PFSK-1 (cell line): ENCODE measurements around the gene POLR2I.

Experiments used
- FOXP2 ChIP-seq: optimal IDR thresholded peaks from 2 replicates; pipeline ENCODE3; 2011; ENCODE audit warnings: borderline replicate concordance, control low read depth, inconsistent platforms; ENCODE audit not compliant: insufficient read depth; ENCODE audit errors: extremely low read length, extremely low read depth
- POLR2AphosphoS5 ChIP-seq: IDR thresholded peaks from 2 replicates; pipeline ENCODE4 v1.6.1; 2012; ENCODE audit warnings: low read depth, mild to moderate bottlenecking, control low read depth, low read length, moderate library complexity
- SIN3A ChIP-seq: IDR thresholded peaks from 2 replicates; pipeline ENCODE4 v1.6.1; 2012; ENCODE audit warnings: mild to moderate bottlenecking, low read length, moderate library complexity, borderline replicate concordance; ENCODE audit not compliant: insufficient read depth
- TAF1 ChIP-seq: IDR thresholded peaks from 2 replicates; pipeline ENCODE4 v1.6.1; 2012; ENCODE audit warnings: low read length, control low read depth, borderline replicate concordance; ENCODE audit not compliant: insufficient read depth
- TF ChIP-seq, protein P1 (sequence below), 2 experiments: IDR thresholded peaks; 2 replicates each; pipeline versions ENCODE4 v1.6.1 to v1.8.0; 2011 to 2012; ENCODE audit warnings: low read depth in 2 of 2, low read length in 2 of 2, control low read depth in 1 of 2, inconsistent platforms in 1 of 2, mild to moderate bottlenecking in 1 of 2, moderate library complexity in 1 of 2; ENCODE audit not compliant: insufficient read depth in 1 of 2

DNA sequence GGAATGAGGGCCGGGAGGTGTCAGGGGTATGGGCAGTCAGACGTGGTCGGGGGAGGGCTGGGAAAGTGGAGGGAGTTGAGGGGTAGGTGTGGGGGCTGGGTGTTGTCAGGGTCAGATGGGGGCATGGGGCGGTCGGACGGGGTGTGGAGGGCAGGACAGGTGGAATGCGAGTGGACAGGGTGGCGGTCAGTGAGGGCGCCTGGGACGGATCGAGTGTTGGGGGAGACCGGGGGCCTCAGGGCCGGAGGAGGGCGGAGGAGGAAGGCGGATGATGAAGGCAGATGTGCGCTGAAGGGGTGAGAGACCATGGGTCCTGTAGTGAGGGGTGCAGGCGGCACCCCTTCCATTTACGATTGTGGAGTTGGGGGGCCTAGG, 6.3 kb upstream of the POLR2I start:
- TF ChIP-seq POLR2AphosphoS5 (no peak), FOXP2 (no peak), TAF1 (no peak), SIN3A (no peak)
- TF ChIP-seq, protein P1, sequence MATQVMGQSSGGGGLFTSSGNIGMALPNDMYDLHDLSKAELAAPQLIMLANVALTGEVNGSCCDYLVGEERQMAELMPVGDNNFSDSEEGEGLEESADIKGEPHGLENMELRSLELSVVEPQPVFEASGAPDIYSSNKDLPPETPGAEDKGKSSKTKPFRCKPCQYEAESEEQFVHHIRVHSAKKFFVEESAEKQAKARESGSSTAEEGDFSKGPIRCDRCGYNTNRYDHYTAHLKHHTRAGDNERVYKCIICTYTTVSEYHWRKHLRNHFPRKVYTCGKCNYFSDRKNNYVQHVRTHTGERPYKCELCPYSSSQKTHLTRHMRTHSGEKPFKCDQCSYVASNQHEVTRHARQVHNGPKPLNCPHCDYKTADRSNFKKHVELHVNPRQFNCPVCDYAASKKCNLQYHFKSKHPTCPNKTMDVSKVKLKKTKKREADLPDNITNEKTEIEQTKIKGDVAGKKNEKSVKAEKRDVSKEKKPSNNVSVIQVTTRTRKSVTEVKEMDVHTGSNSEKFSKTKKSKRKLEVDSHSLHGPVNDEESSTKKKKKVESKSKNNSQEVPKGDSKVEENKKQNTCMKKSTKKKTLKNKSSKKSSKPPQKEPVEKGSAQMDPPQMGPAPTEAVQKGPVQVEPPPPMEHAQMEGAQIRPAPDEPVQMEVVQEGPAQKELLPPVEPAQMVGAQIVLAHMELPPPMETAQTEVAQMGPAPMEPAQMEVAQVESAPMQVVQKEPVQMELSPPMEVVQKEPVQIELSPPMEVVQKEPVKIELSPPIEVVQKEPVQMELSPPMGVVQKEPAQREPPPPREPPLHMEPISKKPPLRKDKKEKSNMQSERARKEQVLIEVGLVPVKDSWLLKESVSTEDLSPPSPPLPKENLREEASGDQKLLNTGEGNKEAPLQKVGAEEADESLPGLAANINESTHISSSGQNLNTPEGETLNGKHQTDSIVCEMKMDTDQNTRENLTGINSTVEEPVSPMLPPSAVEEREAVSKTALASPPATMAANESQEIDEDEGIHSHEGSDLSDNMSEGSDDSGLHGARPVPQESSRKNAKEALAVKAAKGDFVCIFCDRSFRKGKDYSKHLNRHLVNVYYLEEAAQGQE (IDR thresholded peaks at IDR 0.05; ENCODE audit: insufficient read depth in 1 of 2, low read depth in 2 of 2, low read length in 2 of 2), result no peak
